HEK293T (cell line): ENCODE measurements around the gene CCDC85A.

Experiments used
- ARNT ChIP-seq: fragments of 450-650 bp; IDR thresholded peaks from 2 replicates; pipeline ENCODE4 v1.6.1; 2017; ENCODE audit warnings: mild to moderate bottlenecking
- BHLHE40 ChIP-seq: fragments of 450-650 bp; IDR thresholded peaks from 2 replicates; pipeline ENCODE4 v1.6.1; 2016; ENCODE audit warnings: mild to moderate bottlenecking, moderate library complexity, borderline replicate concordance
- CTBP1 ChIP-seq: fragments of 450-650 bp; IDR thresholded peaks from 2 replicates; pipeline ENCODE4 v1.6.1; 2016; ENCODE audit warnings: borderline replicate concordance
- ELF4 ChIP-seq: fragments of 450-650 bp; IDR thresholded peaks from 2 replicates; pipeline ENCODE4 v1.6.1; 2017; ENCODE audit warnings: antibody characterized with exemption
- FOXA1 ChIP-seq: fragments of 450-650 bp; IDR thresholded peaks from 2 replicates; pipeline ENCODE4 v1.6.1; 2016; ENCODE audit warnings: mild to moderate bottlenecking
- FOXK2 ChIP-seq: fragments of 450-650 bp; IDR thresholded peaks from 2 replicates; pipeline ENCODE4 v1.6.1; 2016; ENCODE audit warnings: mild to moderate bottlenecking
- FOXM1 ChIP-seq: fragments of 450-650 bp; IDR thresholded peaks from 2 replicates; pipeline ENCODE4 v1.6.1; 2017; ENCODE audit warnings: mild to moderate bottlenecking, borderline replicate concordance
- HDGF ChIP-seq: fragments of 450-650 bp; IDR thresholded peaks from 2 replicates; pipeline ENCODE4 v1.6.1; 2017; ENCODE audit warnings: antibody characterized with exemption, borderline replicate concordance
- NFRKB ChIP-seq: fragments of 450-650 bp; IDR thresholded peaks from 2 replicates; pipeline ENCODE4 v1.6.1; 2016; ENCODE audit warnings: mild to moderate bottlenecking, moderate library complexity
- SP1 ChIP-seq: fragments of 450-650 bp; IDR thresholded peaks from 2 replicates; pipeline ENCODE4 v1.6.1; 2017
- ZNF384 ChIP-seq: fragments of 450-650 bp; IDR thresholded peaks from 2 replicates; pipeline ENCODE4 v1.6.1; 2016

- TF ChIP-seq CTBP1 (no peak), ZNF384 (no peak), ARNT (no peak), NFRKB (no peak), SP1 (no peak), FOXK2 (no peak), FOXM1 (no peak), BHLHE40 (no peak), HDGF (no peak), ELF4 (no peak), FOXA1 (no peak)
Observed at GRCh38 chr2:56344771-56345170, 161.0 kb downstream of the CCDC85A start.
